Adrenal gland (tissue), 5 donors: ENCODE measurements around the gene GRIK1.

Source experiments
- POLR2A ChIP-seq, 2 donors: fragments of 450-650 bp; IDR thresholded peaks; one replicate each; pipeline ENCODE4 v1.6.1; 2017; ENCODE audit warnings: antibody characterized with exemption in 2 of 2, mild to moderate bottlenecking in 2 of 2, moderate library complexity in 1 of 2
- TF ChIP-seq, protein P1 (sequence below), 6 experiments: fragments of 450-650 bp in 4 of 6; fragments of 200-600 bp in 2 of 6; sonication (generic) in 1 of 6; IDR thresholded peaks; 1 replicate in 5 of 6; 2 replicates in 1 of 6; pipeline versions ENCODE4 v1.5.1 to v1.8.0; 2016 to 2021; ENCODE audit warnings: antibody characterized with exemption in 6 of 6, mild to moderate bottlenecking in 2 of 6, moderate library complexity in 1 of 6
- donor health status: DM: no; HTN: no; CAD: no.

DNA sequence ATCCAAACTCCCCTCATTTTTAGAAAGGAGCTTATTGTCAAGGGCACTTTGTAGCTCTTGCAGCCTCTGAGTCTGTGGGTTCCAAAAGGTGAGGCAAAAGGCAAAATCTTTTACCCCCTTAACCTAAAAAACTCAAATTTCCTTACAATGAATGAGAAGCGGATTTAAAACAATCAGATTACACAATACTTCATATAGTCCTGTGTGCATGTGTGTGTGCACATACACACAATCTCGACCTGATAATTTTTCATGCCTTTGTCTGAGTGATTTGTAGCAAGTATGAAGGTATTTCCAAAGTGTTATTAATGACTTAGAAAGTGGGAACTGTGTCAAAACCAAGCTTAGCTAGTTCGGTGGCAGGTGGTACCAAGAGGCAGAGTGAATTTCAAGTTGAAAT is 42.9 kb downstream of the GRIK1 start:
- TF ChIP-seq, protein P1, sequence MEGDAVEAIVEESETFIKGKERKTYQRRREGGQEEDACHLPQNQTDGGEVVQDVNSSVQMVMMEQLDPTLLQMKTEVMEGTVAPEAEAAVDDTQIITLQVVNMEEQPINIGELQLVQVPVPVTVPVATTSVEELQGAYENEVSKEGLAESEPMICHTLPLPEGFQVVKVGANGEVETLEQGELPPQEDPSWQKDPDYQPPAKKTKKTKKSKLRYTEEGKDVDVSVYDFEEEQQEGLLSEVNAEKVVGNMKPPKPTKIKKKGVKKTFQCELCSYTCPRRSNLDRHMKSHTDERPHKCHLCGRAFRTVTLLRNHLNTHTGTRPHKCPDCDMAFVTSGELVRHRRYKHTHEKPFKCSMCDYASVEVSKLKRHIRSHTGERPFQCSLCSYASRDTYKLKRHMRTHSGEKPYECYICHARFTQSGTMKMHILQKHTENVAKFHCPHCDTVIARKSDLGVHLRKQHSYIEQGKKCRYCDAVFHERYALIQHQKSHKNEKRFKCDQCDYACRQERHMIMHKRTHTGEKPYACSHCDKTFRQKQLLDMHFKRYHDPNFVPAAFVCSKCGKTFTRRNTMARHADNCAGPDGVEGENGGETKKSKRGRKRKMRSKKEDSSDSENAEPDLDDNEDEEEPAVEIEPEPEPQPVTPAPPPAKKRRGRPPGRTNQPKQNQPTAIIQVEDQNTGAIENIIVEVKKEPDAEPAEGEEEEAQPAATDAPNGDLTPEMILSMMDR (IDR thresholded peaks at IDR 0.05) = no peak
- no peak for TF ChIP-seq POLR2A (IDR thresholded peaks at IDR 0.05)
